D721Med (cell line): ENCODE data around the gene DLK1.

Experiments
- DNase-seq: peaks from one replicate; pipeline ENCODE4 v3.0.0; 2011; ENCODE audit warnings: low spot score; ENCODE audit not compliant: insufficient read length
- FAIRE-seq: peaks from 2 replicates; lab custom pipeline; 2011; peaks lifted over from hg19 to GRCh38; lab: Jason Lieb, UNC
- CTCF ChIP-seq: IDR thresholded peaks from 2 replicates; pipeline ENCODE4 v1.5.1; 2012; ENCODE audit warnings: mild to moderate bottlenecking, control low read depth; ENCODE audit not compliant: insufficient read depth; ENCODE audit errors: missing control alignments

Gene DLK1

GRCh38 chr14:100722367-100722766, 4.3 kb upstream of the DLK1 start:
- no peak for FAIRE-seq
- no peak for TF ChIP-seq CTCF
- DNase-seq = no peak

GRCh38 chr14:100723135-100723829, 3.4 kb upstream of the DLK1 start:
- FAIRE-seq = no peak
- no peak for TF ChIP-seq CTCF
- no peak for DNase-seq

- DNase-seq (no peak), FAIRE-seq (no peak)
- no peak for TF ChIP-seq CTCF
Observed at GRCh38 chr14:100723830-100724437, 2.8 kb upstream of the DLK1 start.

GRCh38 chr14:100724536-100724935, 2.2 kb upstream of the DLK1 start:
- no peak for FAIRE-seq
- no peak for TF ChIP-seq CTCF
- DNase-seq = no peak

GRCh38 chr14:100725587-100726387, 905 bp upstream of the DLK1 start:
- DNase-seq = no peak

GRCh38 chr14:100727086-100727872, 587 bp downstream of the DLK1 start:
- FAIRE-seq (no peak), DNase-seq (no peak)
- TF ChIP-seq CTCF = no peak

More at GRCh38 chr14:100725587-100726387, 905 bp upstream of the DLK1 start:
- TF ChIP-seq CTCF = no peak
- FAIRE-seq = no peak
